ENCODE measurements around the gene LNX2.
A peak's percentile ranks its signal among the peaks of the same experiment; 100 is the strongest.

LNX2 gene

DNA sequence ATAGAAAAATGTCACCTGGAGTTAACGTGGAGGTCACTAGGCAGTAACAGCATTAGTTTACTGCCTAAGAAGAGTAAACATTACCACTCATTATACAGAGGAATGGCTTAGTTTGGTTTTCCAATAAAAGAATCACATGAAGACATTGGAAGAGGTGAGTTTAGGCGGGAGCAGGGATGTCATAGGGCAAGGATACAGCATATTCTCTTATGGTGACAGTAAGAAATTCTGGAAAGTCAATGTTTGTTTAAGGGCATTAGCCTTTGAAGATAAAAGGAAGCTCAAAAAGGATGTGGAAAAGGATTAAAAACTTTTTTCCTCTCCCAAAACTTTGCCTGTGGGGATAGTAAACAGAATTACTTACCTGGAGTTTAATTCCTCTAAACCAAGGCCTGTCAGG lies 5.5 kb upstream of the LNX2 start:
- Histone ChIP-seq H3K27ac (ENCODE audit: low read depth, low read length) (no peak overlapping the region), H3K9ac (ENCODE audit: low read length) (no peak overlapping the region), H3K4me1 (ENCODE audit: control insufficient read depth, insufficient read depth, low read length) (peaks cover 10% of the 10 kb centered on the region), H3K4me3 (ENCODE audit: low read depth, low read length) (no peak overlapping the region), H3K27me3 (ENCODE audit: control insufficient read depth, insufficient read depth, low read length) (no peaks in the 10 kb centered on the region), H3K36me3 (ENCODE audit: control insufficient read depth, insufficient read depth, low read length) (peaks cover 33% of the 10 kb centered on the region), H3K9me3 (ENCODE audit: control insufficient read depth, insufficient read depth, low read depth, low read length) (no peaks in the 10 kb centered on the region)

DNA sequence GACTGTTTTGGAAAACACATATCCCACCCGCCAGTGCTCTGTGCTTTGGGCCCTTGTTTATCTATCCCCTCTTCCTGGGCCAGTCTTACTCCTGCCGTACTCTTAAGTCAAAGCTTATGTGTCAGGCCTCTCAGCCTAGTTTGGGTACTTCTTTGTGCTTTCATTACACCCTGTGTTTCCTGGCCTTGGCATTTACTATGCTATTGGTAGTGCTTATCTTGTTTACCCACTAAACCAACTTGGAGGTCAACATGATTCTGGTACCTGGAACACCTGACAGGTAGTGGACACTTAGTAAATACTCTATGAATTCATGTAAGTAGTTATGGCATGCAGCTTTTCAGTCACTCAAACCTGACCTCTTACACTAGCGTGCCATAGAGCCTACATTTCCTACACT lies 3.7 kb upstream of the LNX2 start:
- Histone ChIP-seq H3K4me3 (ENCODE audit: low read depth, low read length) (no peak overlapping the region), H3K9ac (ENCODE audit: low read length) (no peak overlapping the region), H3K27me3 (ENCODE audit: control insufficient read depth, insufficient read depth, low read length) (no peaks in the 10 kb centered on the region), H3K27ac (ENCODE audit: low read depth, low read length) (no peak overlapping the region), H3K9me3 (ENCODE audit: control insufficient read depth, insufficient read depth, low read depth, low read length) (no peaks in the 10 kb centered on the region), H3K4me1 (ENCODE audit: control insufficient read depth, insufficient read depth, low read length) (peaks cover 13% of the 10 kb centered on the region), H3K36me3 (ENCODE audit: control insufficient read depth, insufficient read depth, low read length) (peaks cover 30% of the 10 kb centered on the region)

DNA sequence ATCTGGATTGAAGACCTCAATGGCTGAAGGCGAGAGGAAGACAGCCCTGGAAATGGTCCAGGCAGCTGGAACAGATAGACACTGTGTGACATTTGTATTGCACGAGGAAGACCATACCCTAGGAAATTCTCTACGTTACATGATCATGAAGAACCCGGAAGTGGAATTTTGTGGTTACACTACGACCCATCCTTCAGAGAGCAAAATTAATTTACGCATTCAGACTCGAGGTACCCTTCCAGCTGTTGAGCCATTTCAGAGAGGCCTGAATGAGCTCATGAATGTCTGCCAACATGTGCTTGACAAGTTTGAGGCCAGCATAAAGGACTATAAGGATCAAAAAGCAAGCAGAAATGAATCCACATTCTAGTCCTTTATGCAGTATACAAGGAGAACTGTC lies 2.6 kb upstream of the LNX2 start:
- Histone ChIP-seq H3K36me3 (ENCODE audit: control insufficient read depth, insufficient read depth, low read length) (peaks cover 28% of the 10 kb centered on the region), H3K9me3 (ENCODE audit: control insufficient read depth, insufficient read depth, low read depth, low read length) (no peaks in the 10 kb centered on the region), H3K27me3 (ENCODE audit: control insufficient read depth, insufficient read depth, low read length) (no peaks in the 10 kb centered on the region), H3K4me1 (ENCODE audit: control insufficient read depth, insufficient read depth, low read length) (peaks cover 25% of the 10 kb centered on the region), H3K9ac (ENCODE audit: low read length) (no peak overlapping the region), H3K4me3 (ENCODE audit: low read depth, low read length) (peak overlapping the region; percentile 87), H3K27ac (ENCODE audit: low read depth, low read length) (no peak overlapping the region)

DNA sequence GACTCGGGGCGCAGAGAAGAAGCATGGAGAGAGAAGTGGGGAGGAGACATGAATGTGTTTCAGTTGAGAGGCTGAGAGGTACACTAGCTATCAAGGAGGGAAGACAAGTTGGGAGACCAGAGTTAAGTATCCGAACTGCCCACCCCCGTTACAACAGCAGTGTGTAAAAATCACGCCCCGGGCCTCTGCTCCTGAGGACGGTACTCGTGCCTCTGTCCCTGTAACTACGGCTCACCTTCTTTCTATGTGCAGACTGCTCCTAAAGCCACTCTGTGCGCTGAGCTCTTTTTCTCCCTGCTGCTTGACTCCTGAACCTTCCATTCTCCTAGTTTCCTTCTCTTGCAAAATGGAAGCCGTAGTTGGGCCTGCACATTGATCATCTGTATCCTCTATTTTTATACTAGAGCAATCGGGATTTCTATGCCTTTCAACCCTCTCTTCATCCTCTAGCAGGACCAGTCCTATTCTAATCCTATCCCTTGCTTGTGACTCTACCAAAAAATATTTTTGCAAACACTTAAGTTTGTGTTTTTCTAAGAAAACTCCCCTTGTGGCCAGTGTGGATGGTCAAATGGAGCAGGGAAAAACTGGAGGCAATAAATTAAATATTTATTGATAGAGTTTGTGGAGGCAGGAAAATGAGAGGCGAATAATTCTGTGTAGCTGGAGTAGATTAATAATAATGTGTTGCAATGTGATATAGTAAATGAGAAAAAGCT lies 1.9 kb upstream of the LNX2 start:
- Histone ChIP-seq H3K36me3 (ENCODE audit: control insufficient read depth, insufficient read depth, low read length) (peaks cover 28% of the 10 kb centered on the region), H3K9ac (ENCODE audit: low read length) (peak overlapping the region; percentile 88), H3K9me3 (ENCODE audit: control insufficient read depth, insufficient read depth, low read depth, low read length) (no peaks in the 10 kb centered on the region), H3K4me3 (ENCODE audit: low read depth, low read length) (peak overlapping the region; percentile 87), H3K27ac (ENCODE audit: low read depth, low read length) (peak overlapping the region; percentile 80), H3K27me3 (ENCODE audit: control insufficient read depth, insufficient read depth, low read length) (no peaks in the 10 kb centered on the region), H3K4me1 (ENCODE audit: control insufficient read depth, insufficient read depth, low read length) (peaks cover 31% of the 10 kb centered on the region)

DNA sequence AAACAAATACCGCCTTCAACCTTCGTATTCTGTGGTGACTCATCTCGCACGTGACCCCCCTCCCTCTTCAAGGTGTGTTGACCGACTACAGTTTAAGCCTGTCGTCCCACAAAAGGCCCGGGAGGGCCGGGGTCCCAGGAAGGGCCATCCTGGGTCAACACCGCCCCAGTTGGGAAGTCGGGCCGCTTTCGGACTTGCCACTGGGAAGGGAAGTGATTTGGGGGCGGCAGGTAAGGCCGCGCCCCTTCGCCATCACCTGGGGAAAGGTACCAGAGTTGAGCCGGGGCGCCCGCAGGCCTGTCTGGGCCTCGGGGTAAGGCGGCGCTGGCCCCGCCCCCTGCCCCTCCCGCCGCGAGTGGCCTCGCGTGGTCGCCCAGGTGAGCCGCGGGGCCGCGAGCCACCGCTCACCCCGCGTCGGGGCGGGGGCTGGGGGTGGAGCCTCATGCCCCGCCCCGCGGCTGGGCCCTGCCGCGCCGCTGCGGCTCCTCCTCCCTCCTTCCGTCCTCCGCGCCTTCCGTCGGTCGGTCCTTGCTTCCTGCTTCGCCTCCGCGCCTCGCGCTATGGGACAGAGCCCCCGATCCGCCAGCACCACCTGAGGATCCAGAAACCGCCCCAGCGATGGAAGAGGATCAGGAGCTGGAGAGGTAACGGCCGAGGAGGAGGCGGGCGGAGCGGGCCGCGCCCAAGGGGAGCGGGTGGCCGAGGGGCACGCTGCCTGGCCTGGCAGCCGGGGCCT lies 1.2 kb upstream of the LNX2 start, which contains the start of gene POLR1D:
POLR1D (plus strand) TSS at position 527 of the 736 bp plus-strand sequence; CDS start at position 619, 92 bp downstream.
- H3K36me3 ChIP-seq (ENCODE audit: control insufficient read depth, insufficient read depth, low read length) = peaks cover 28% of the 10 kb centered on the region
- H3K27ac ChIP-seq (ENCODE audit: low read depth, low read length) = peak within 1 kb of the TSS; percentile 80
- peak within 1 kb of the TSS; percentile 96 for H3K9ac ChIP-seq (ENCODE audit: low read length)
- no peaks in the 10 kb centered on the region for H3K9me3 ChIP-seq (ENCODE audit: control insufficient read depth, insufficient read depth, low read depth, low read length)
- H3K4me1 ChIP-seq (ENCODE audit: control insufficient read depth, insufficient read depth, low read length) = peaks cover 31% of the 10 kb centered on the region
- no peaks in the 10 kb centered on the region for H3K27me3 ChIP-seq (ENCODE audit: control insufficient read depth, insufficient read depth, low read length)
- peak within 1 kb of the TSS; percentile 87 for H3K4me3 ChIP-seq (ENCODE audit: low read depth, low read length)

DNA sequence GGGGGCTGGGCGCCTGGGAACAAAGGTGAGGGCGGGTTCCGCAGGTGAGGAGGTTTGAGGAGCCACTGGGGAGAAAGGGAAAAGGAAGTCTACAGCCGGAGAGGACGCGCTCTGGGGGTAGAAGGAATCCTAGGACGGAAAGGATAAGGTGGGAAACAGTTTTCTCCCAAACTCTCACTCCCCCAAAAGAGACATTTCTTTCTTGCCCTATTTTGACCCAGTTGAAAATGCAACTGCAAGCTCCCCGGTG lies 712 bp upstream of the LNX2 start:
- peaks cover 25% of the 10 kb centered on the region for H3K36me3 ChIP-seq (ENCODE audit: control insufficient read depth, insufficient read depth, low read length)
- peaks cover 31% of the 10 kb centered on the region for H3K4me1 ChIP-seq (ENCODE audit: control insufficient read depth, insufficient read depth, low read length)
- peak overlapping the region; percentile 87 for H3K4me3 ChIP-seq (ENCODE audit: low read depth, low read length)

DNA sequence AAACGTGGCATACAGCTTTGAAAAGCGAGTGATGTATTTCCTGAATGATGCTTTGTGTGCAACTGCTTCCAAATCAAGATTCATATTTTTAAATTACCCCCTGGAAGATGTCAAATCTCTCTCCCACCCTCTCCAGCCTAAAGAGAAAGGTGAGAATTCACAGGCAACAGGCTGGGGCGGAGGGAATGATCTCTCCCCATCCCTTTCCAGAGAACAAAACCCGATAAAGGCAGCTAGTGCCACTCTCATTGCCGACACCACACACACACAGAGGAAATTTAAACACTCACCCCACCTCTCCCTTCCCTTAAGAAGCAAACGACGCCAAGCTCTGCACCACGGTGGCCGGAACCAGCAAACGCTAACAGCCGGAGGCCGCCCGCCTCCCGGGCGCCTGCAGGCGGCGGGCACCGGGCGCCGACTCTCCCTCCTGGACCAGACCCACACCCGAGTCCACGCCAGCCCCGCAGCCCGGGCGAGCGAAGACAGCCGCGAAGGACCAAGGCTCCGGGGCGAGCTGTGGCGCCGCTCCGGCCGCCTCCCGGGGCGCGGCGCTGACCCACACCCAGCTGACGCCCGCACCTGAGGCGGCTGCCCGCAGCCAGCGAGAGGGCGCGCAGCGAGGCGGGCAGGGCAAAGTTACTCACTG lies 477 bp downstream of the LNX2 start:
- Histone ChIP-seq H3K9ac (ENCODE audit: low read length) (peak overlapping the region; percentile 86), H3K27ac (ENCODE audit: low read depth, low read length) (peak overlapping the region; percentile 74; the same call in 1 of the 2 replicates), H3K4me3 (ENCODE audit: low read depth, low read length) (peak overlapping the region; percentile 87), H3K36me3 (ENCODE audit: control insufficient read depth, insufficient read depth, low read length) (peaks cover 17% of the 10 kb centered on the region), H3K4me1 (ENCODE audit: control insufficient read depth, insufficient read depth, low read length) (peaks cover 31% of the 10 kb centered on the region), H3K9me3 (ENCODE audit: control insufficient read depth, insufficient read depth, low read depth, low read length) (peaks cover 5% of the 10 kb centered on the region), H3K27me3 (ENCODE audit: control insufficient read depth, insufficient read depth, low read length) (no peaks in the 10 kb centered on the region)

More for the DNA sequence above, 712 bp upstream of the LNX2 start:
- peak overlapping the region; percentile 96 for H3K9ac ChIP-seq (ENCODE audit: low read length)
- no peaks in the 10 kb centered on the region for H3K9me3 ChIP-seq (ENCODE audit: control insufficient read depth, insufficient read depth, low read depth, low read length)
- H3K27me3 ChIP-seq (ENCODE audit: control insufficient read depth, insufficient read depth, low read length) = no peaks in the 10 kb centered on the region
- peak overlapping the region; percentile 80 for H3K27ac ChIP-seq (ENCODE audit: low read depth, low read length)

DNA sequence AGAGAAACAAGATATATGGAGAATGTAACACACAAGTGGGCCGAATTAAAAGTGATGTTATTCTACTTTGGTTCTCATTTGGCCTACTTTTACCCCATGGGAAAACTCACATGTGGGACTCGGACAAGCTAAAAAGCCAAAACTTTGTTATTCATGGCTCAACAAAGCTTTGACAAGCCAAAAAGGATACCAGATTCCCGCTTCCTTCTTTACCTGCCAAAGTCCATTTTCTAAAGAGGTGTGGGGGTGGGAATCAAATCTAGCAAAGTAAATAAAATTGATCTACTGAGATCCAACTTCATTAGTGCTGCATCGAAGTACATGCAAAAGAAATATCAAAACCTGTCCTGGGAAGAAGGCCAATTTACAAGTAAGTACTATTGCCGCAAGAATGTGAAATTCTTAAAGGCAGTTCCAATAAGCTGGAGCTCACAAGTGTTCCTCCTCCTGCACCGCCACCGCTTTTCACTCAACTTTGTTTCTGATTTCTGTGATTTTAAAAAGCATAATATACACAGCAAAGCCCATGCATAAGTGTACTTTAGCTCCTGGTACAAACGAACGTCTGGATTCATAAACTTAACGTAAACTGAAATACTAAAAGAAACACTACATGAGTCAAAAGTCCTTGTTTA lies 1.1 kb downstream of the LNX2 start:
- no peaks in the 10 kb centered on the region for H3K27me3 ChIP-seq (ENCODE audit: control insufficient read depth, insufficient read depth, low read length)
- H3K4me3 ChIP-seq (ENCODE audit: low read depth, low read length) = peak overlapping the region; percentile 87
- H3K4me1 ChIP-seq (ENCODE audit: control insufficient read depth, insufficient read depth, low read length) = peaks cover 33% of the 10 kb centered on the region
- H3K9ac ChIP-seq (ENCODE audit: low read length) = peak overlapping the region; percentile 86
- H3K27ac ChIP-seq (ENCODE audit: low read depth, low read length) = no peak overlapping the region
- H3K9me3 ChIP-seq (ENCODE audit: control insufficient read depth, insufficient read depth, low read depth, low read length) = peaks cover 6% of the 10 kb centered on the region
- H3K36me3 ChIP-seq (ENCODE audit: control insufficient read depth, insufficient read depth, low read length) = peaks cover 15% of the 10 kb centered on the region

DNA sequence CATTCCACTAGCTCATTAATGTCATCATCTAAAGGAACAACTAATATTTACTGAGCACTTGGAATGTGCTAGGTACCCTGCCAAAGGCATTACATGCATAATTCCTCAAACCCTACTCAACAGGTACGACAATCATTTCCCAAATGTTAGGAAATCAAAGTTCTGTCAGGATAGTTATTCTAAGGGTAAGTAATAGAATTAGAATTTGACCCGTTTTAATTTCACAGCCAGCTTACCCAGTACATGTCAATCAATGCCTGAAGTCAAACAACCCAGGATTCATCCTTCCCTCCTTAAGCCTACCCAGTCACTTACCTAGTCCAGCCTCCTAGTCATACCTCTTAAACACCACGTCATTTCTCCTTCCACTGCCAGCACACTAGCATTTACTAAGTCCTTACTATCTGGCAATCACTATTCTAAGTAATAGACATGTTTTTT lies 2.4 kb downstream of the LNX2 start:
- H3K36me3 ChIP-seq (ENCODE audit: control insufficient read depth, insufficient read depth, low read length) = peaks cover 2% of the 10 kb centered on the region
- H3K27me3 ChIP-seq (ENCODE audit: control insufficient read depth, insufficient read depth, low read length) = no peaks in the 10 kb centered on the region
- H3K27ac ChIP-seq (ENCODE audit: low read depth, low read length) = no peak overlapping the region
- peaks cover 6% of the 10 kb centered on the region for H3K9me3 ChIP-seq (ENCODE audit: control insufficient read depth, insufficient read depth, low read depth, low read length)
- no peak overlapping the region for H3K9ac ChIP-seq (ENCODE audit: low read length)
- peak overlapping the region; percentile 87; the same call in 1 of the 2 replicates for H3K4me3 ChIP-seq (ENCODE audit: low read depth, low read length)
- H3K4me1 ChIP-seq (ENCODE audit: control insufficient read depth, insufficient read depth, low read length) = peaks cover 34% of the 10 kb centered on the region

DNA sequence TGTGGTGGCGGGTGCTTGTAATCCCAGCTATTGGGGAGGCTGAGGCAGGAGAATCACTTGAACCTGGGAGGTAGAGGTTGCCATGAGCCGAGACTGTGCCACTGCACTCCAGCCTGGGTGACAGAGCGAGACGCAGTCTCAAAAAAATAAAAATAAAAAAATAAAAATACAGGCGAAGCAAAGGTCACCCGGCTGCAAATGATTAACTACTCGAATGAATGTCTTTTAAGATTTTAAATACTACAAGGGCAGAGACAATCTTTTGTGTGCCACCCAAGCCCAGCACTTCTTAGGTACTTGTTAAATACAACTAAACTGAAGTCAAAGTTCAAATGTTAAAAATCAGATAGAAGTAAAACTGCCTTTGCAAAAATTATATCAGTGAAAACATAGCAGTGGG lies 6.7 kb downstream of the LNX2 start:
- H3K9me3 ChIP-seq (ENCODE audit: control insufficient read depth, insufficient read depth, low read depth, low read length) = peaks cover 6% of the 10 kb centered on the region
- no peak overlapping the region for H3K9ac ChIP-seq (ENCODE audit: low read length)
- H3K4me1 ChIP-seq (ENCODE audit: control insufficient read depth, insufficient read depth, low read length) = peaks cover 25% of the 10 kb centered on the region
- H3K4me3 ChIP-seq (ENCODE audit: low read depth, low read length) = no peak overlapping the region
- H3K27me3 ChIP-seq (ENCODE audit: control insufficient read depth, insufficient read depth, low read length) = no peaks in the 10 kb centered on the region
- no peak overlapping the region for H3K27ac ChIP-seq (ENCODE audit: low read depth, low read length)
- no peaks in the 10 kb centered on the region for H3K36me3 ChIP-seq (ENCODE audit: control insufficient read depth, insufficient read depth, low read length)

All from HUES6 (cell line).